CD4-positive, alpha-beta T cell (primary cell): Measurements from ENCODE around the gene SRD5A2. TPM values are rescaled to one million over a fixed set of nuclear protein-coding genes. Genes with fewer than 3 reads are reported as not detected.

Experiments
- ATAC-seq: fragments of 200-7000 bp; cut with Tn5 transposase; one replicate; pipeline ENCODE4 v1.10.0; 2022; ENCODE audit warnings: mild to moderate bottlenecking; ENCODE audit not compliant: poor library complexity
- CTCF ChIA-PET: fragments of 350-600 bp; sonication (Branson Sonifier 250); formaldehyde crosslinking; loops from one replicate; lab custom pipeline; 2021; ENCODE audit warnings: antibody characterized with exemption, inconsistent platforms; lab: Charles Lee
- POLR2A ChIA-PET: fragments of 350-600 bp; sonication (Branson Sonifier 250); formaldehyde crosslinking; loops from one replicate; lab custom pipeline; 2021; ENCODE audit warnings: antibody characterized with exemption, inconsistent platforms; lab: Charles Lee
- DNase-seq, 14 experiments: peaks; one replicate each; pipeline ENCODE4 v3.0.0-alpha.2; 2013 to 2020; ENCODE audit warnings: mixed read lengths in 2 of 14
- H3K27ac ChIP-seq, 2 donors: one replicate each; pipeline versions ENCODE4 v1.5.1 to v1.7.0; 2013; ENCODE audit warnings: low read length in 2 of 2, low read depth in 1 of 2, mild to moderate bottlenecking in 1 of 2
- H3K27me3 ChIP-seq, 2 experiments: 1 replicate in 1 of 2; 2 replicates in 1 of 2; pipeline versions ENCODE4 v1.6.1 to v1.7.0; 2013; ENCODE audit warnings: low read length in 2 of 2, control low read depth in 1 of 2, mild to moderate bottlenecking in 1 of 2, moderate library complexity in 1 of 2; ENCODE audit not compliant: insufficient read depth in 2 of 2, control insufficient read depth in 1 of 2
- H3K36me3 ChIP-seq: one replicate; pipeline ENCODE4 v1.6.1; 2013; ENCODE audit warnings: low read length, control low read depth; ENCODE audit not compliant: insufficient read depth
- H3K4me1 ChIP-seq: one replicate; pipeline ENCODE4 v1.6.1; 2013; ENCODE audit warnings: low read length, control low read depth; ENCODE audit not compliant: insufficient read depth
- H3K4me3 ChIP-seq: one replicate; pipeline ENCODE4 v1.5.1; 2013; ENCODE audit warnings: mild to moderate bottlenecking, low read length, moderate library complexity
- H3K9me3 ChIP-seq, 2 experiments: 1 replicate in 1 of 2; 2 replicates in 1 of 2; pipeline versions ENCODE4 v1.6.1 to v1.7.0; 2013; ENCODE audit warnings: low read length in 2 of 2, mild to moderate bottlenecking in 2 of 2, control low read depth in 1 of 2, moderate library complexity in 1 of 2; ENCODE audit not compliant: control insufficient read depth in 1 of 2, insufficient read depth in 1 of 2
- H3K27ac Mint-ChIP-seq: one replicate; pipeline ENCODE4 v1.8.0; 2020; ENCODE audit warnings: mixed read lengths
- H3K27me3 Mint-ChIP-seq: one replicate; pipeline ENCODE4 v1.8.0; 2021; ENCODE audit warnings: mixed read lengths
- H3K36me3 Mint-ChIP-seq: one replicate; pipeline ENCODE4 v1.8.0; 2021; ENCODE audit warnings: low read depth, mixed read lengths
- H3K4me1 Mint-ChIP-seq: one replicate; pipeline ENCODE4 v1.8.0; 2021; ENCODE audit warnings: low read depth, mixed read lengths
- H3K4me3 Mint-ChIP-seq: one replicate; pipeline ENCODE4 v1.8.0; 2020; ENCODE audit warnings: mild to moderate bottlenecking, mixed read lengths
- H3K9me3 Mint-ChIP-seq: one replicate; pipeline ENCODE4 v1.8.0; 2020; ENCODE audit warnings: mixed read lengths
- intact Hi-C, 2 experiments: fragments of 100-400 bp; cut with DNase I in 1 of 2; cut with micrococcal nuclease in 1 of 2; formaldehyde crosslinking; loops; one replicate each; pipeline versions ENCODE4 v1.15.1 to v1.9.0; 2023 to 2025; cut with DNase I, micrococcal nuclease
- total RNA-seq, 174 experiments: library from RNA in 2 of 174; stranded (reverse) in 2 of 174; gene quantifications; one replicate each; pipeline ENCODE4 v1.2.3 and lab custom pipeline; 2021 to 2026
- TF ChIP-seq, protein P1 (sequence below): fragments of 200-600 bp; IDR thresholded peaks from one replicate; pipeline ENCODE4 v1.8.0; 2022; ENCODE audit warnings: antibody characterized with exemption, mild to moderate bottlenecking

SRD5A2 gene
- total RNA-seq, 2 experiments from 2014 or later = not detected

GRCh38 chr2:31586230-31586629 lies 5.5 kb upstream of the SRD5A2 start:
- Histone ChIP-seq H3K36me3 (no peaks in the 10 kb centered on the region), H3K27ac (no peak overlapping the region), H3K4me1 (no peaks in the 10 kb centered on the region), H3K9me3 (peaks cover 0 to 19% of the 10 kb centered on the region in 2 experiments), H3K4me3 (no peak overlapping the region), H3K27me3 (peaks cover 5 to 22% of the 10 kb centered on the region in 2 experiments)
- no peak overlapping the region for H3K27ac Mint-ChIP-seq
- no peak for DNase-seq
- H3K27me3 Mint-ChIP-seq = peaks cover 56% of the 10 kb centered on the region
- no peaks in the 10 kb centered on the region for H3K36me3 Mint-ChIP-seq
- ChIA-PET CTCF (no interaction called here), POLR2A (no interaction called here)
- no peaks in the 10 kb centered on the region for H3K4me1 Mint-ChIP-seq
- no peak for ATAC-seq
- peaks cover 6% of the 10 kb centered on the region for H3K9me3 Mint-ChIP-seq
- H3K4me3 Mint-ChIP-seq = no peak overlapping the region
- intact Hi-C loops = no loop called here
- TF ChIP-seq, protein P1, sequence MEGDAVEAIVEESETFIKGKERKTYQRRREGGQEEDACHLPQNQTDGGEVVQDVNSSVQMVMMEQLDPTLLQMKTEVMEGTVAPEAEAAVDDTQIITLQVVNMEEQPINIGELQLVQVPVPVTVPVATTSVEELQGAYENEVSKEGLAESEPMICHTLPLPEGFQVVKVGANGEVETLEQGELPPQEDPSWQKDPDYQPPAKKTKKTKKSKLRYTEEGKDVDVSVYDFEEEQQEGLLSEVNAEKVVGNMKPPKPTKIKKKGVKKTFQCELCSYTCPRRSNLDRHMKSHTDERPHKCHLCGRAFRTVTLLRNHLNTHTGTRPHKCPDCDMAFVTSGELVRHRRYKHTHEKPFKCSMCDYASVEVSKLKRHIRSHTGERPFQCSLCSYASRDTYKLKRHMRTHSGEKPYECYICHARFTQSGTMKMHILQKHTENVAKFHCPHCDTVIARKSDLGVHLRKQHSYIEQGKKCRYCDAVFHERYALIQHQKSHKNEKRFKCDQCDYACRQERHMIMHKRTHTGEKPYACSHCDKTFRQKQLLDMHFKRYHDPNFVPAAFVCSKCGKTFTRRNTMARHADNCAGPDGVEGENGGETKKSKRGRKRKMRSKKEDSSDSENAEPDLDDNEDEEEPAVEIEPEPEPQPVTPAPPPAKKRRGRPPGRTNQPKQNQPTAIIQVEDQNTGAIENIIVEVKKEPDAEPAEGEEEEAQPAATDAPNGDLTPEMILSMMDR = no peak

DNA sequence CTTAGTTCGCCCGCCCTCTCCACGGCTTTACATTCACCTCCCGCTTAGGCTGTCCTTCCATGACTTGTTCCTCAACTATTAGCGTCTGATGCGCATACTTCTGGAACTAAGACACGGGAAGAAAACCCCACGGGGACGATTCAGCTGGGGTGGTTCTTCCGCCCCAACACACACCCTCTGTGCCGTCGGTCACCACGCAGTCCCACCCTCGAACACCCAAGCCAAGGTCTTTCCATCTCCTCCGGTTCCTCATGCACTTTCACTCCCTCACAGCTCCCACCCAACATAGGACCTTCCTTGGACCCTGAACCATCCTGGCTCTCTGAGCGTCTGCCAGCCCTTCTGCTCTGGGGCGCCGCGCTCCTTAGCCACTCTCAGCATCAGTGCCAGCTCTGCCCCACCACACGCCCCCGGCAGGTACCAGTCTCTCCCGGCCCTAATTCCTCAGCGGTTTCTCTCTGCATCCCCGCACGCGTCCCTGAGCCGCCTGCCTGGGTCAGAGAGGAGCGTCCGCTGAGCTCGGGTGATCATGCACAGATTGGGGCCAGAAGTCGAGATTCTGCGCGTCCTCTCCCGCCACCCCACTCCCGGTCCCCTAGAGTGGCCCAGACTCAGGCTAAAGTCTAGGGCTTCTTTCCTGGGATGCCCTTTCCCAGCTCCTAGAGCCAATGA lies 522 bp upstream of the SRD5A2 start:
- CTCF ChIA-PET = no interaction called here

GRCh38 chr2:31579996-31580320 lies 780 bp downstream of the SRD5A2 start:
- H3K4me1 ChIP-seq = no peaks in the 10 kb centered on the region
- H3K9me3 ChIP-seq = peaks cover 0 to 13% of the 10 kb centered on the region in 2 experiments
- H3K36me3 ChIP-seq = no peaks in the 10 kb centered on the region
- H3K27ac ChIP-seq = no peak overlapping the region
- H3K27me3 ChIP-seq = peaks cover 9 to 37% of the 10 kb centered on the region in 2 experiments
- ChIA-PET CTCF (no interaction called here), POLR2A (no interaction called here)
- Mint-ChIP-seq H3K27ac (no peak overlapping the region), H3K36me3 (no peaks in the 10 kb centered on the region), H3K4me3 (no peak overlapping the region), H3K4me1 (no peaks in the 10 kb centered on the region), H3K9me3 (no peaks in the 10 kb centered on the region), H3K27me3 (peaks cover 68% of the 10 kb centered on the region)
- ATAC-seq = no peak
- DNase-seq = no peak
- intact Hi-C loops = no loop called here
- TF ChIP-seq, protein P1 = no peak
- H3K4me3 ChIP-seq = no peak overlapping the region

More for the DNA sequence above, 522 bp upstream of the SRD5A2 start:
- H3K9me3 Mint-ChIP-seq = no peaks in the 10 kb centered on the region
- no peaks in the 10 kb centered on the region for H3K4me1 Mint-ChIP-seq
- Histone ChIP-seq H3K36me3 (no peaks in the 10 kb centered on the region), H3K27ac (no peak overlapping the region), H3K4me3 (no peak overlapping the region), H3K27me3 (peaks cover 9 to 43% of the 10 kb centered on the region in 2 experiments), H3K9me3 (peaks cover 0 to 17% of the 10 kb centered on the region in 2 experiments), H3K4me1 (no peaks in the 10 kb centered on the region)
- no peak overlapping the region for H3K4me3 Mint-ChIP-seq
- no peak for DNase-seq
- peaks cover 67% of the 10 kb centered on the region for H3K27me3 Mint-ChIP-seq
- TF ChIP-seq, protein P1 = no peak
- POLR2A ChIA-PET = no interaction called here
- no peak for ATAC-seq
- intact Hi-C loops = no loop called here
- H3K27ac Mint-ChIP-seq = no peak overlapping the region
- H3K36me3 Mint-ChIP-seq = no peaks in the 10 kb centered on the region
